ENCODE results near the gene SLC35F3.

The SLC35F3 gene

GRCh38 chr1:233959102-233959501 lies 54.6 kb downstream of the SLC35F3 start:
- intact Hi-C loops (cut with DNase I; ENCODE audit: low total_unique reads), result no loop called here
- no peak for TF ChIP-seq CTCF (IDR thresholded peaks at IDR 0.05)
- no peak overlapping the region for H3K4me3 ChIP-seq
- no peaks in the 10 kb centered on the region for H3K27me3 ChIP-seq
- H3K9me3 ChIP-seq, result peaks cover 0 to 10% (median 0%) of the 10 kb centered on the region in 3 donors
- no peak overlapping the region for H3K27ac ChIP-seq
- H3K36me3 ChIP-seq, result no peaks in the 10 kb centered on the region
- no peak for DNase-seq
- H3K4me1 ChIP-seq, result no peaks in the 10 kb centered on the region

- Histone ChIP-seq H3K4me1 (no peaks in the 10 kb centered on the region), H3K27me3 (no peaks in the 10 kb centered on the region), H3K27ac (no peak overlapping the region), H3K9me3 (peaks cover 0 to 10% (median 0%) of the 10 kb centered on the region in 3 donors), H3K36me3 (no peaks in the 10 kb centered on the region), H3K4me3 (no peak overlapping the region)
- no peak for TF ChIP-seq CTCF (IDR thresholded peaks at IDR 0.05)
- intact Hi-C loops (cut with DNase I; ENCODE audit: low total_unique reads), result no loop called here
- no peak for DNase-seq
These were observed 55.5 kb downstream of the SLC35F3 start for GRCh38 chr1:233959971-233960370.

GRCh38 chr1:233960386-233960785 lies 55.9 kb downstream of the SLC35F3 start:
- no peaks in the 10 kb centered on the region for H3K27me3 ChIP-seq
- no peak overlapping the region for H3K27ac ChIP-seq
- no peak overlapping the region for H3K4me3 ChIP-seq
- no peaks in the 10 kb centered on the region for H3K4me1 ChIP-seq
- no peak for DNase-seq
- TF ChIP-seq CTCF (IDR thresholded peaks at IDR 0.05), result no peak
- intact Hi-C loops (cut with DNase I; ENCODE audit: low total_unique reads), result no loop called here
- H3K9me3 ChIP-seq, result peaks cover 0 to 5% (median 0%) of the 10 kb centered on the region in 3 donors
- no peaks in the 10 kb centered on the region for H3K36me3 ChIP-seq

- H3K4me3 ChIP-seq, result no peak overlapping the region
- no peaks in the 10 kb centered on the region for H3K4me1 ChIP-seq
- no peak for DNase-seq
- no peak for TF ChIP-seq CTCF (IDR thresholded peaks at IDR 0.05)
- no peaks in the 10 kb centered on the region for H3K36me3 ChIP-seq
- H3K9me3 ChIP-seq, result no peaks in the 10 kb centered on the region
- no peaks in the 10 kb centered on the region for H3K27me3 ChIP-seq
- H3K27ac ChIP-seq, result no peak overlapping the region
- intact Hi-C loops (cut with DNase I; ENCODE audit: low total_unique reads), result no loop called here
These were observed 58.4 kb downstream of the SLC35F3 start for GRCh38 chr1:233962878-233963277.

- Histone ChIP-seq H3K9me3 (no peaks in the 10 kb centered on the region), H3K4me1 (no peaks in the 10 kb centered on the region)
These were observed 61.4 kb downstream of the SLC35F3 start for GRCh38 chr1:233965856-233966255.

More at GRCh38 chr1:233965856-233966255, 61.4 kb downstream of the SLC35F3 start:
- no peak for DNase-seq
- TF ChIP-seq CTCF (IDR thresholded peaks at IDR 0.05), result no peak
- no peaks in the 10 kb centered on the region for H3K36me3 ChIP-seq
- H3K4me3 ChIP-seq, result no peak overlapping the region
- no peak overlapping the region for H3K27ac ChIP-seq
- intact Hi-C loops (cut with DNase I; ENCODE audit: low total_unique reads), result no loop called here
- no peaks in the 10 kb centered on the region for H3K27me3 ChIP-seq
